Right atrium auricular region (tissue), 2 donors: Measurements from ENCODE around the gene DMD. TPM values are rescaled to one million over a fixed set of nuclear protein-coding genes. Genes with fewer than 3 reads are reported as not detected.
"Not testable (repeated sequence)": the region's sequence is repeated elsewhere in the genome, so short reads cannot be mapped to it uniquely, and the experiment has no call there.

Experiments
- DNase-seq: peaks from one replicate; pipeline ENCODE4 v3.0.0-alpha.2; 2019; ENCODE audit warnings: low spot score
- H3K27ac ChIP-seq, 2 donors: fragments of 200-600 bp; sonication (generic); 1 replicate in 1 of 2; 2 replicates in 1 of 2; pipeline ENCODE4 v1.5.1; 2016 to 2019
- H3K27me3 ChIP-seq, 2 donors: fragments of 200-600 bp; sonication (generic); one replicate each; pipeline versions ENCODE4 v1.5.1 to v1.6.0; 2017 to 2019
- H3K36me3 ChIP-seq: fragments of 200-600 bp; sonication (generic); one replicate; pipeline ENCODE4 v1.5.1; 2016
- H3K4me1 ChIP-seq, 2 donors: fragments of 200-600 bp; sonication (generic); one replicate each; pipeline versions ENCODE4 v1.5.1 to v1.6.0; 2017 to 2019
- H3K4me3 ChIP-seq, 2 donors: fragments of 200-600 bp; sonication (generic); 1 replicate in 1 of 2; 2 replicates in 1 of 2; pipeline ENCODE4 v1.5.1; 2017 to 2019; ENCODE audit warnings: mild to moderate bottlenecking in 1 of 2, moderate library complexity in 1 of 2
- H3K9me3 ChIP-seq, 2 donors: fragments of 200-600 bp; sonication (generic); one replicate each; pipeline ENCODE4 v1.5.1; 2019
- CTCF ChIP-seq, 2 donors: fragments of 200-600 bp; sonication (generic); IDR thresholded peaks; one replicate each; pipeline ENCODE4 v1.5.1; 2019; ENCODE audit warnings: antibody characterized with exemption in 2 of 2
- total RNA-seq, 2 donors: library from RNA; depleted of rRNA; stranded (reverse); fragments of >200 nt; gene quantifications; one replicate each; pipeline ENCODE4 v1.1.0, GENCODE V29; 2016

The DMD gene
- total RNA-seq, 2 donors from 2014 or later: 111 to 135 TPM

GRCh38 chrX:32269866-32270265 lies 941.5 kb downstream of the DMD start:
- Histone ChIP-seq H3K4me3 (no peak overlapping the region), H3K36me3 (no peaks in the 10 kb centered on the region), H3K27me3 (no peaks in the 10 kb centered on the region), H3K9me3 (no peaks in the 10 kb centered on the region), H3K4me1 (no peaks in the 10 kb centered on the region), H3K27ac (no peak overlapping the region)
- no peak for TF ChIP-seq CTCF (IDR thresholded peaks at IDR 0.05)
- no peak for DNase-seq

DNA sequence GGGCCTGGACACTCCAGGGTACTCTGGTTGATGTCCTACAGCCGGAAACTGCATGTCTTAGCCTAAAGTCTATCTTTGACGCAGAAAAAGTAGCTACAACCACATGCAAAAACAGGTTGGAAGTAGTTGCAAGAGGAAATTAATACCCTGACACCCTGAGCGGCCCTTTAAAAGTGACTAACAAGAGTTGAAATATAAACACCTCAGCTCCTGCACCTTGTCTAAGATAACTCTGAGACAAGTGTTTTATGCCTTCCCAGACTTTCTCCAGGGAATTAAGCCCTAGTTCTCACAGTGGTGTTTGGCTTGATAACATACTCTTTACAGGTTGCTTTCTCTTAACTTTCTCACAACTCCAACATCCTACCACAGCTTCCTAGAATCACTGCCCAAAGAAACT lies 943.1 kb downstream of the DMD start:
- Histone ChIP-seq H3K27me3 (no peaks in the 10 kb centered on the region), H3K4me1 (no peaks in the 10 kb centered on the region), H3K36me3 (no peaks in the 10 kb centered on the region), H3K4me3 (no peak overlapping the region), H3K27ac (no peak overlapping the region), H3K9me3 (no peaks in the 10 kb centered on the region)
- DNase-seq: no peak
- no peak for TF ChIP-seq CTCF (IDR thresholded peaks at IDR 0.05)

- TF ChIP-seq CTCF (IDR thresholded peaks at IDR 0.05): no peak
- Histone ChIP-seq H3K36me3 (no peaks in the 10 kb centered on the region), H3K27me3 (no peaks in the 10 kb centered on the region), H3K4me1 (no peaks in the 10 kb centered on the region), H3K4me3 (no peak overlapping the region), H3K27ac (no peak overlapping the region), H3K9me3 (no peaks in the 10 kb centered on the region)
- DNase-seq: no peak
These were observed 943.6 kb downstream of the DMD start for GRCh38 chrX:32267796-32268195.

DNA sequence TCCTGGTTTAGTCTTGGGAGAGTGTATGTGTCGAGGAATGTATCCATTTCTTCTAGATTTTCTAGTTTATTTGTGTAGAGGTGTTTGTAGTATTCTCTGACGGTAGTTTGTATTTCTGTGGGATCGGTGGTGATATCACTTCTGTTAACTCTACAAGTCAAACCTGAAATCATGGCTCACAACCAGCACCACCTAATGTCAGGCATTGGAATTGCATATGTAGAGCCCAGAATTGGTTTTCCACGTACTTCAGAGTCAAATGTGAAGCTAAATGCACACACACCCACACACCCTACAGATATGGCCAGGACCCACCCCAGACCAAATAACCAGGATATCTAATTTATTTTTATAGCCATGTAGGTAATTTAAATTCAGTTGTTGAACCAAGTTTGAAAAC lies 964.7 kb downstream of the DMD start:
- not testable (repeated sequence) for H3K9me3 ChIP-seq, H3K4me3 ChIP-seq, DNase-seq, H3K36me3 ChIP-seq, H3K27me3 ChIP-seq, H3K4me1 ChIP-seq, H3K27ac ChIP-seq
- peak in 1 of 2 donors; percentile 30 for TF ChIP-seq CTCF (IDR thresholded peaks at IDR 0.05)

- no peaks in the 10 kb centered on the region for H3K9me3 ChIP-seq
- no peak for TF ChIP-seq CTCF (IDR thresholded peaks at IDR 0.05)
- DNase-seq: no peak
- H3K4me1 ChIP-seq: no peaks in the 10 kb centered on the region
- no peaks in the 10 kb centered on the region for H3K36me3 ChIP-seq
- no peak overlapping the region for H3K4me3 ChIP-seq
- H3K27ac ChIP-seq: no peak overlapping the region
- no peaks in the 10 kb centered on the region for H3K27me3 ChIP-seq
These were observed 1015.7 kb downstream of the DMD start for GRCh38 chrX:32195611-32196010.

DNA sequence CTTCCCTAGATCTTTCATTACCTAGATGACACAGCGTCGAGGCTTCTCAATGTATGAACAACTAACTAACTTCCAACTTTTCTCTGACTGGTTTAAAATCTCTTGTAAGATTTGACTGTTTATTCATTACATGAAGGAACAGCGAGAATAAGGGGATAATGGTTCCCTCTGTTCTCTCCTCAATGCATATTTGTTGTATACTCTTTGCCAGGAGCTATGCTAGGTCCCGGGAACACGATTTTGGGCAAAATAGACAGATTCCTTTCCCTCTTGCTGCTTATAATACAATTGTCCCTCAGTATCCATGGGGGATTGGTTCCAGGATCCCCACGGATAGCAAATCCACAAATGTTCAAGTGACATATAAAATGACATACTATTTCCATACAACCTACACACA lies 1020.0 kb downstream of the DMD start:
- no peak for TF ChIP-seq CTCF (IDR thresholded peaks at IDR 0.05)
- no peak for DNase-seq
- Histone ChIP-seq H3K9me3 (no peaks in the 10 kb centered on the region), H3K4me1 (no peaks in the 10 kb centered on the region), H3K27me3 (no peaks in the 10 kb centered on the region), H3K4me3 (no peak overlapping the region), H3K27ac (no peak overlapping the region), H3K36me3 (no peaks in the 10 kb centered on the region)
